GM21526 (cell line): ENCODE measurements around the gene ARHGEF17.

Experiments
- ATAC-seq: cut with Tn5 transposase; IDR thresholded peaks from one replicate; pipeline ENCODE4 v1.9.1; 2021; ENCODE audit warnings: moderate library complexity; ENCODE audit not compliant: unreplicated experiment, low FRiP score

The ARHGEF17 gene

GRCh38 chr11:73388265-73389133 is 80.4 kb downstream of the ARHGEF17 start:
- ATAC-seq, result no peak

GRCh38 chr11:73389134-73389525 is 81.1 kb downstream of the ARHGEF17 start:
- no peak for ATAC-seq

GRCh38 chr11:73389916-73390315 is 81.8 kb downstream of the ARHGEF17 start:
- no peak for ATAC-seq

GRCh38 chr11:73390601-73391565 is 82.8 kb downstream of the ARHGEF17 start:
- ATAC-seq, result no peak

- no peak for ATAC-seq
Measured at GRCh38 chr11:73391665-73392064, 83.6 kb downstream of the ARHGEF17 start.

- ATAC-seq, result no peak
Measured at GRCh38 chr11:73392108-73393010, 84.3 kb downstream of the ARHGEF17 start.

GRCh38 chr11:73393011-73393380 is 84.9 kb downstream of the ARHGEF17 start:
- ATAC-seq, result no peak

- ATAC-seq, result no peak
Measured at GRCh38 chr11:73393479-73394415, 85.7 kb downstream of the ARHGEF17 start.

GRCh38 chr11:73394416-73395296 is 86.6 kb downstream of the ARHGEF17 start:
- no peak for ATAC-seq

- no peak for ATAC-seq
Measured at GRCh38 chr11:73395297-73396208, 87.5 kb downstream of the ARHGEF17 start.

GRCh38 chr11:73396251-73396930 is 88.3 kb downstream of the ARHGEF17 start:
- no peak for ATAC-seq

GRCh38 chr11:73396985-73397384 is 88.9 kb downstream of the ARHGEF17 start:
- no peak for ATAC-seq

GRCh38 chr11:73397468-73398131 is 89.5 kb downstream of the ARHGEF17 start:
- no peak for ATAC-seq

GRCh38 chr11:73398132-73398526 is 90.1 kb downstream of the ARHGEF17 start:
- ATAC-seq, result no peak

- no peak for ATAC-seq
Measured at GRCh38 chr11:73398721-73399120, 90.6 kb downstream of the ARHGEF17 start.

GRCh38 chr11:73399159-73399590 is 91.1 kb downstream of the ARHGEF17 start:
- ATAC-seq, result no peak
